Posterior vena cava (tissue), 2 donors: ENCODE results near the gene TAS2R4. TPM values are rescaled to one million over a fixed set of nuclear protein-coding genes. Genes with fewer than 3 reads are reported as not detected.
"Not testable (repeated sequence)": the region's sequence is repeated elsewhere in the genome, so short reads cannot be mapped to it uniquely, and the experiment has no call there.

Experiments used
- DNase-seq: peaks from one replicate; pipeline ENCODE4 v3.0.0-alpha.2; 2020; ENCODE audit warnings: low spot score
- intact Hi-C, 2 donors: fragments of 100-400 bp; cut with DNase I; formaldehyde crosslinking; loops; one replicate each; pipeline versions ENCODE4 v1.14.1 to v1.14.2; 2022 to 2023
- total RNA-seq, 2 donors: library from RNA; stranded (reverse); fragmentation: NEBNext Ultra II Directional; extraction: Animal tissue kit (Norgen Biotek cat#: 25700); gene quantifications; one replicate each; pipeline ENCODE4 v1.2.1, GENCODE V29; 2021
- donor health status: DM: yes; HTN: yes; CAD: no.
- donor health status: DM: yes; HTN: yes; CAD: no.

The TAS2R4 gene
- total RNA-seq, 2 donors from 2014 or later, result 1.3 to 1.5 TPM

DNA sequence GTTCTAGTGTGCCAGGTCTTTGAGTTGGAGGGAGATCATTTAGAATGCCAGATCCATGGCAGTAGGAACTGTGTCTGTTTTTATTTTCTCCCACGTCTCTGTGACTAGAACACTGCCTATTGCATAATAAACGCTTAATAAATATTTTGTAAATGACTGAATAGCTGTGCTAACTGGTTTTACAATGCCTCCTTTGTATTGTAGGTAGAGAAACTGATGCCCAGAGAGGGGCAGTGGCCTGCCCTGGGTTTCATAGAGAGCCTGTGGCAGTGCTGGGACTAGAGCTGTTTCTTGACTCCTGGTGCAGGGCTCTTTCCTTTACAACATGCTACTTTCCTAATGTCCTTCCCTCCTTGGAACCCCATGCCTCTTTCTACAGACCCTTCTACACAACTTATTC lies 16.1 kb downstream of the TAS2R4 start:
- intact Hi-C loops, result no loop called here
- DNase-seq, result no peak

- DNase-seq, result no peak
- intact Hi-C loops, result no loop called here
Measured at GRCh38 chr7:141820067-141820466, 43.6 kb downstream of the TAS2R4 start.

DNA sequence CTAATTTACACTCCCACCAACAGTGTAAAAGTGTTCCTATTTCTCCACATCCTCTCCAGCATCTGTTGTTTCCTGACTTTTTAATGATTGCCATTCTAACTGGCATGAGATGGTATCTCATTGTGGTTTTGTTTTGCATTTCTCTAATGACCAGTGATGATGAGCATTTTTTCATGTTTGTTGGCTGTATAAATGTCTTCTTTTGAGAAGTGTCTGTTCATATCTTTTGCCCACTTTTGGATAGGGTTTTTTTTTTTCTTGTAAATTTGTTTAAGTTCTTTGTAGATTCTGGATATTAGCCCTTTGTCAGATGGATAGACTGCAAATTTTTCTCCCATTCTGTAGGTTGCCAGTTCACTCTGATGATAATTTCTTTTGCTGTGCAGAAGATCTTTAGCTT lies 46.0 kb downstream of the TAS2R4 start:
- DNase-seq, intact Hi-C loops: not testable (repeated sequence)

Other genes with a start within 250 kb of the TAS2R4 start
- gene AGK, start 225.3 kb upstream of the TAS2R4 start, total RNA-seq, result 10 to 100 TPM; 21.2 to 21.6 TPM
- 10 to 100 TPM; 12.2 to 14.8 TPM for gene DENND11, start 74.5 kb upstream of the TAS2R4 start, total RNA-seq
- not detected for gene WEE2, start 68.3 kb upstream of the TAS2R4 start, total RNA-seq
- 10 to 100 TPM; 69.4 to 76.4 TPM for gene SSBP1, start 38.3 kb upstream of the TAS2R4 start, total RNA-seq
- 1 to 10 TPM in 1 of 2 donors, under 1 TPM in 1; 0.86 to 2.2 TPM for gene TAS2R3, start 12.6 kb upstream of the TAS2R4 start, total RNA-seq
- gene TAS2R5, start 13.5 kb downstream of the TAS2R4 start, total RNA-seq, result 1 to 10 TPM in 1 of 2 donors, under 1 TPM in 1; 0.90 to 1.5 TPM
- not detected for gene PRSS37, start 64.8 kb downstream of the TAS2R4 start, total RNA-seq
- gene OR9A4, start 139.7 kb downstream of the TAS2R4 start, total RNA-seq, result not detected
- gene CLEC5A, start 170.3 kb downstream of the TAS2R4 start, total RNA-seq, result 1 to 10 TPM; 2.5 to 7.5 TPM
- not detected for gene TAS2R38, start 197.1 kb downstream of the TAS2R4 start, total RNA-seq
- gene MGAM, start 219.2 kb downstream of the TAS2R4 start, total RNA-seq, result 1 to 10 TPM; 3.5 to 7.0 TPM